PFSK-1 (cell line): ENCODE data around the gene PHYH.

Source experiments
- POLR2AphosphoS5 ChIP-seq: IDR thresholded peaks from 2 replicates; pipeline ENCODE4 v1.6.1; 2012; ENCODE audit warnings: low read depth, mild to moderate bottlenecking, control low read depth, low read length, moderate library complexity
- TAF1 ChIP-seq: IDR thresholded peaks from 2 replicates; pipeline ENCODE4 v1.6.1; 2012; ENCODE audit warnings: low read length, control low read depth, borderline replicate concordance; ENCODE audit not compliant: insufficient read depth

- TF ChIP-seq TAF1 (no peak), POLR2AphosphoS5 (no peak)
Observed at GRCh38 chr10:13268841-13269240, 31.0 kb downstream of the PHYH start.
